HG03025 (cell line): ENCODE results near the gene COL8A1.

Source experiments
- ATAC-seq: cut with Tn5 transposase; IDR thresholded peaks from one replicate; pipeline ENCODE4 v1.9.1; 2021; ENCODE audit warnings: mild to moderate bottlenecking, moderate library complexity; ENCODE audit not compliant: unreplicated experiment, low FRiP score

The COL8A1 gene

DNA sequence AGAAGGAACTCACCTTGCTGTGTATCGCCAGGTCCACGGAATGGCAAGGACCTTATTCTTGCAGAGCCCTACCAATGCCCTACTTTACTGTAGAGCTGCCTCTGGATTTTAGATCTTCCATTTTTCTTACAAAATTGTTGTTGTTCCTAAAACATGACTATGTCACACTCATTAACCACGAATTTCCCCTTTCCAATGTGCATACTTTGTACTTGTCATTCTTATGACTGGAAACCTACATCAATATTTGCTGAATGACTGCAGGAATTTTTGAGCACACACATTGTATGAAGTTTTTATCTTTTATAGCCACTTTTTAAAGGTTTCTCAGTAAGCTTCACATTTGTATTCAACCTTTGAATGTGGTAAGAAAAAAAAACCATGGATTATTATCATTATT is 143.4 kb downstream of the COL8A1 start:
- no peak for ATAC-seq

DNA sequence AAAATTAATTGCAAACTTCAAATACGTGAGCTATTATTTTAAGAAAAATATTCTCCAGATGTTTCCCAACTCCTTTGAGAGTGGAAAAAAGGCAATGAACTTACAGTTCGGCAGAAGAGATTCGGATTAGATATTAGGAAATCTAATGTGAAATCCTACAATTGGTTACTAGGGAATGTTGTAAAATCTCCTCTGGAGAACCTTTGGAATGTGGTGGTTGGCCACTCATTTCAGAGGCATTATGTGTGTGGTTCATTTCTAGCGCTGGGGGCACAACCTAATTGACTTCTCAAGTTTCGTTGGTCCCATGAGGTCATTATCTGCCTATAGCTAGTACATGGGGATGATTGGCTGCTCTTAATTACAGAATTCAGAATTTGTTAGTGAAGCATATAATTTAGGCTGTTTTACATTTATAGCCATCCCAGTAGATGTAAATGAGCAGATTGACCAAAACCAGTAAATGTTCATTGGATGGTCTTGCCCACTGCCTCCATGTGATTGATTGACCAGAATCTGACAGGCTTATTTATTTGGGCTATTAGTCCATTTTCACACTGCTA is 144.7 kb downstream of the COL8A1 start:
- ATAC-seq: no peak

DNA sequence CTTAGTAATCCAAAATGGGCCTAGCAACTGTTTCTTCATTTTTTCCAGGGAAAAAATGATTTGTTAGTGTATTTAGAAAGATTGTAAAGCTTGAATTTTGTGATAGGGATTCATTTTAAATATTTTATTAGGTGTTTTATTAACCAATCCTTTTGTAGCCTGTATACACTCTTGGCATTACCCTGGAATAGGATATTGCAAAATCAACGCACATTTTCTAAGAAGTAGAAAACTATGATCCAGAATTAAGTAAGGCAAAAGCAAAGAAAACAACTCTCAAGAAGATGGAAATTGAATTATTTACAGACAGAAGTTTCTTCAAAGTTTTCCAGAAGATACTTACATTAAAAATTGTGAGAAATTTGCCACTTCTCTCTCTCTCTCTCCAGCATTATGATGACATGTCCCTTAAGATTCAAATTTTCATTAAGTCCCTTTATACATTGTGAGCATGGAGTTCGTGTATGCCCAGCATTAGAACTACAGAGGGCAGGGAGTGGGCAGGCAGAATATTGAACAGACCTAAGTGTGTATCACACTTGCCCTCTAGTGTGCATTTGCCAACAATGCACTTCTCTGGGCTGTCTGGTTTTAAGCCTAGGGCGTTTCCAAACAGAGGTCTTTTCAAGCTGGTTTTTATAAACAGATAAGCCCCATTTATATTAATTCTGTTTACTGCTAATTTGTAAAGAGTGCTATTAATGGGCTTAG is 150.8 kb downstream of the COL8A1 start:
- ATAC-seq: peak; percentile 91

DNA sequence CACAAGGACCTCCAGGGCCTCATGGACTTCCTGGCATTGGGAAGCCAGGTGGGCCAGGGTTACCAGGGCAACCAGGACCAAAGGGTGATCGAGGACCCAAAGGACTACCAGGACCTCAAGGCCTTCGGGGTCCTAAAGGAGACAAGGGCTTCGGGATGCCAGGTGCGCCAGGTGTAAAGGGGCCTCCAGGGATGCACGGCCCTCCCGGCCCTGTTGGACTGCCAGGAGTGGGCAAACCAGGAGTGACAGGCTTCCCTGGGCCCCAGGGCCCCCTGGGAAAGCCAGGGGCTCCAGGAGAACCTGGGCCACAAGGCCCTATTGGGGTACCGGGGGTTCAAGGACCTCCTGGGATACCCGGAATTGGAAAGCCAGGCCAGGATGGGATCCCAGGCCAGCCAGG is 156.1 kb downstream of the COL8A1 start:
- no peak for ATAC-seq

DNA sequence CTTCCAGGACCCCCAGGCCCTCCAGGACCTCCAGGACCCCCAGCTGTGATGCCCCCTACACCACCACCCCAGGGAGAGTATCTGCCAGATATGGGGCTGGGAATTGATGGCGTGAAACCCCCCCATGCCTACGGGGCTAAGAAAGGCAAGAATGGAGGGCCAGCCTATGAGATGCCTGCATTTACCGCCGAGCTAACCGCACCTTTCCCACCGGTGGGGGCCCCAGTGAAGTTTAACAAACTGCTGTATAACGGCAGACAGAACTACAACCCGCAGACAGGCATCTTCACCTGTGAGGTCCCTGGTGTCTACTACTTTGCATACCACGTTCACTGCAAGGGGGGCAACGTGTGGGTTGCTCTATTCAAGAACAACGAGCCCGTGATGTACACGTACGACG is 157.2 kb downstream of the COL8A1 start:
- ATAC-seq: no peak

DNA sequence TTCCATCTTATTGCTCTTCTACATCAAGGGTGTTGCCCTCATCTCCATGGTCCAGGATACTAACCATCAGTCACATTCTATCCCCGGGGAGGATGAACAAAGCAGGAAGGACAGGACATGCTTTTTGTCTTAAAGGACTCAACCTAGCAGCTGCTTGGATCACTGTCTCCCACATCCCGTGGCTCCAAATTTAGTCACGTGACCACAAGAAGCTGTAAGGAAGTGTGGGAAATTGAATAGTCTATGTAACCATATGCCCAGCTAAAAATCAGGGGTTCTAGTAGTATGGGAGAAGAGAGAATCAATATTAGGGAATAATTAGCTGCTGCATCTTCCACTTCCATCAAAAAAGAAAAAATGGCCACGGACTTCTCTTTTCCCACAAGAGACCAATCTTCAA is 161.0 kb downstream of the COL8A1 start:
- ATAC-seq: no peak

DNA sequence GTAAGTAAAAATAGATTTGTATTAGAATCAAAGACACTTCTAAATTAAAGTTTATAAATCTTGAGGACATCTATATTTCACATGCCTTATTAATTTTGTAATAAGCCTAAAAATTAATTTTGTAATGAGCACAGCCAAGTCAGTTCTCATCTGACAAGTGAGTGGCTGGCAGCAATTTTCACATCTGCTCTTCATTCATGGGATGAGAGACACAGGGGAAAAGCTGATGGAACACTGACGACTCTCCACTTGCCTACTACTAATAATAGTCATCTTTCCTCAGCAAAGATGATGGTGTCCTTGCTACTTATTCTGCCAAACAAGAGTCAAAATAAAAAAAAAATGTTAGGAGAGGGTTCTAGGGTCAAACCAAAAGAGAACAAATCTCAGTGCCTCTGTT is 164.9 kb downstream of the COL8A1 start:
- ATAC-seq: no peak

DNA sequence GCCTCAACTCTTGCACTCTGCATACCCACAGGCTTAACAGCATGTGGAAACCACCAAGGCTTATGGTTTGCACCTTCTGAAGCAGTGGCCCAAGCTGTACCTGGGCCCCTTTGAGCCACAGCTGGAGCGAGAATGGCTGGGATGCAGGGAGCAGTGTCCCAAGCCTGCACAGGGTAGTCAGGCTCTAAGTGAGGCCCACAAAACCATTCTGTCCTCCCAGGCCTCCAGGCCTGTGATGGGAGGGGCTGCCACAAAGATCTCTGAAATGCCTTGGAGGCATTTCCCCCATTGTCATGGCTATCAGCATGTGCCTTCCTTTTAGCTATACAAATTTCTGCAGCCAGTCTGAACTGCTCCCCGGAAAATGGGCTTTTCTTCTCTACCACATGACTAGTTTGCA is 166.8 kb downstream of the COL8A1 start:
- ATAC-seq: no peak

DNA sequence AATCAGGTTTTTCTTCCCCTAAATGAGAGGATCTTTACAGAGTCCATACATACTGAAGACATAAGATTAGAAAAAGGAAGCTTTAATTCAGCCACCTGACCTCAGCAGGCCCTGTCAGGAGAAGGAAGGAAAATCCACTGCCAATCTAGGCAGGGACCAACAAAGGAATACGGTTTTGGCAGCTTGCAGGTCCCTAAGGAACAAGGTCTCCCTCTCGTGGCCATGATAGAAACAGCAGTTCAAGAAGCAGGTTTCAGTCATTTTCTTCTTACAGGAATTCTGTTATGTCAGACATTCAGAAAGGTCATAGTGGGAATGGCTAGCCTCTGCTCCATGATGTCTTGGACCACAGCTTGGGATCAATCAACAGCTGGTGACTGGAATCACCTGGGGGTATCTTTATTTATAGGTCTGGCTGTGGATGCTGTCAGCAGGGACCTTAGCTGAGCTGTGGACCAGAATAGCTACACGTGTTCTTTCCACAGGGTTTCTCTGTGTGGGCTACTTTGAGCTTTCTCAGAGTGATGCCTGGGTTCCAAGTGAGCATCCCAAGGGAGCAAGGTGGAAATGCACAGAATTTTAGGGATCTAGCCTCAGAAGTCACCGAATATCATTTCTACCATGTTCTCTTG is 169.9 kb downstream of the COL8A1 start:
- ATAC-seq: peak; percentile 61

DNA sequence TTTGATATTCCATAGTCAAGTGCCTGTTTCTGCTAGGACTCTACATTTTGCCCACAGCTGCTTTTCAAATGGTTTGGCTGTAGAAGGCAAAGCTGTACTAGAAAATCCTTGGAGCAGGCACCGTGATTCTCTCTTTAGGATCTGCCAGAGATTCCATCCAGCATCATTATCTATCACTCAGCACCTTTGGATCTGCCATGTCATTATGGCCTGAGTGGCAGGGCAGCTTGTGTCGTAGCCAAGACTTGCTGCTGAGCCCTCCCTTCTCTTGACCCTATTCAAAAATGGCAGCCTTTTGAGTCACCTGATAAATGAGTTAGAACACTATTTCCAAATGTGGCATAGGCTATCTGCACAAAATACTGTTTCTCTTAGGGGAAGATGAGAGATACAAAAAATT is 171.2 kb downstream of the COL8A1 start:
- no peak for ATAC-seq

DNA sequence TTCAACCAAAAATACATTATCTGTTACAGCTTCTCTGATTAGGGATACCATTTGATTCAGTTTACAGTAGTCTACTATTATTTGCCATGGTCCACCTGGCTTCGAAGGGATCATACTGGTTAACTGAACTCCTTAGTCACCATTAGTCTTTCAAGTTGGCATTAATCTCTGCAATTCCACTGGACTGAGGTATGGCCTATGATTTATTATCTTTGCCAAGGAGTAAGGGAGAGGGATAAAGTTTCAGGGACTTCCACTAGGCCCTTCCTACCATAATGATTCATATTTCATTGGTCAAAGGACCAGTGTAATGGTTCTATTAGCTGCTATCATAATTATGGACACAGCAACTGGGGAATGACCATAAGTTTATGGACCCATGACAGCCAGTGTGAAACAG is 172.0 kb downstream of the COL8A1 start:
- ATAC-seq: no peak

DNA sequence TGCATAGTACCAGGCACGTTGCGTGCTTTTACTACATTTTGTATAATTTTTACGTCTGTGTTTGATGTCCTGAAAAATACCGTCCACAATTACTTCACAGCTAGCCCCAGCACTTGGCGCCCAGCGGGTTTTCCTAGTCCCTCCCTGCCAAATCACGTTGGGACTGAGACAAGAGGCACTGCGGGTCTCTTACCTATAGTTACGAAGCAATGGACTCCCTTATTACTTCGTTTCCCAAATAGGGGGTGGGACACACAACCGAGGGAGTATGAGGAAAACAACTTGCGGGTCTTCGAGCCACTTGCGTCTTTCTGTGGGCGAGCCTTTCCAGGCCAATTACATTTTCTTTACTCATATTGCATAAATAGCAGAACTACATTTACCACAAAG is 178.6 kb downstream of the COL8A1 start:
- ATAC-seq: no peak

DNA sequence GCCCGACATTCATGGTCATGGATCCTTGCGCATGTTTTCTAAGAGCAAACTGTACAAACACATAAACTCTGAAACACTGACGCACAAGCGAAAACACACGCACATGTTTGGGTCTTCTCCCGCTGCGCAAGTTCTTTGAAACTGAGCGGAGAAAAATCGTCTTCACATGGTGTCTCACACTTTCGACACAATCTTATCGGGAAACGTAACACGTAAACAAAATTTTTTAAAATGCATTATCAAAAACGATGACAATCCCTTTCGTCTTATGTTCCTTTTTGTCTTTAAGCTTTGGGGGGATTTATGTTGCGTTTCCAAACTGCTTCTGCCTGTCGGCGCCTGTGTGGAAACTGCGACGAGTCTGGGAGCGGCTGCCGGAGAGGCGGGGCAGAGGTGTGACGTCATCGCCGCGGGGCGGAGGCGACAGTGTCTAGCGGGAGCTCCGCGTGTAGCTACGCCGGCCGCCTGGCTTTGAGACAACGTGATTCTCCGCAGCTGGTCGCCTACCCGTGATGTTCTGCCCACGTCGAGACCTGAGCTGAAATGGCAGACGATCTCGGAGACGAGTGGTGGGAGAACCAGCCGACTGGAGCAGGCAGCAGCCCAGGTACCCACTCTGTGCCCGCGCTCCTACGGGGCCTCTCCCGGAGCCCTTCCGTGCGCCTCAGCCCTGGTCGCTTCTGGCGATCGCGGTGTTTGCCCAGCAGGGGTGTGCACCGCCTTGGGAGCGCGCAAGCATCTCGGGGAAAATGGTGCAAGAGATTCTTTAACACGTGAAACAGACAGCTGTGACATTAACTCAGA is 179.2 kb downstream of the COL8A1 start, which contains the start of gene CMSS1:
Gene CMSS1, plus strand, starts transcription at position 426 of the 804 bp plus-strand sequence.
- peak; percentile 99 for ATAC-seq

DNA sequence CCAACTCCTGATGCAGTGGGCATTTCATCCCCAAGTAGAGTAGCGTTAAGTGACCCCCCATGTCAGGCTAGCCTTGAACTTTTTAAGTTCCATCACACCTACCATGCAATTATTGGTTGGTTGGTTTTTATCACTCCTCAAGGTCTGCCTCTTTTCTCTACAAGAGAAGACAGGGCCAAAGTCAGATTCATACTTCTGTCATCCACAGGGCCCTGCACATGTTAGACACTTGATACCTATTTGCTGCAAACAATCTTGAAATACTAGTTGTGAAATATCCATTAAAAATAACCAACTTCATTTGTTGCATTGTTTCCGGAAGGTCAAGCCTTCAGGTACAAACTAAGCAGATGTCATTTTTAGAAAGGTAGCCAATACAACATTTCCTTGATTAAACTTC is 180.4 kb downstream of the COL8A1 start:
- no peak for ATAC-seq

DNA sequence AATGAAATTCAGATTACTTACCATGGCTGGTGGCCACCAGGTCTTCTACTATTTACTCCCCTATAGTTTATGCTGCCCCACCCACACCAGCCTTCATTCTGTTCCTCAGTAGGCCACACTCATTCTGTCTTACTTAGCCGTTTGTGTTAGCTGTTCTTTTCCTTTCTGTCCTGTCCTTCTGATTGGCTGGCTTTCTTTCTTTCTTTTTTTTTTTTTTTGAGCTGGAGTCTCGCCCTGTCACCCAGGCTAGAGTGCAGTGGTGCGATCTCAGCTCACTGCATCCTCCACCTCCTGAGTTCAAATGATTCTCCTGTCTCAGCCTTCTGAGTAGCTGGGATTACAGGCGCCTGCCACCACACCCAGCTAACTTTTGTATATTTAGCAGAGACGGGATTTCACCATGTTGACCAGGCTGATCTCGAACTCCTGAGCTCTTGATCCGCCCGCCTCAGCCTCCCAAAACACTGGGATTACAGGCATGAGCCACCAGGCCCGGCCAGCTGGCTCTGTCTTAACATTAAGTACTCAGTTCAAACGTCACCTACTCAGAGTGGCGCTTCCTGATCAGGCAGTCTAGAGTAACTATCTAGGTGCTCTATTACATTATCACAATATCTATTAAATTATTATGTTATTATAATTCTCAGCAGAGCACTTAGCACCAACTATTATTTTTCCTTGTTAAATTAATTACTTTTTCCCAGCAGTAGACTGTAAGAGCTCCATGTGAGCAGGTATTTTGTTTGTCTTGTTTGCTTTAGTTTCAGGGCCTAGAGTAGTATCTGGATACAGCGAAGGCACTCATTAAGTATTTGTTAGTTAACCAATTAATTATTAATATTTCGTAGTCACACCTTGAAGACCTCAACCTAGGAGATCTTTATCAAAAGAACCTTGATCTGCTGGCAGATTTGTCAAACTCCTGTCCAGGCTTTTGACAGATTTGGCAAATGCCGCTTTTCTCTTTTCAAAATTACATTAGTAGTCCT is 185.6 kb downstream of the COL8A1 start:
- no peak for ATAC-seq

DNA sequence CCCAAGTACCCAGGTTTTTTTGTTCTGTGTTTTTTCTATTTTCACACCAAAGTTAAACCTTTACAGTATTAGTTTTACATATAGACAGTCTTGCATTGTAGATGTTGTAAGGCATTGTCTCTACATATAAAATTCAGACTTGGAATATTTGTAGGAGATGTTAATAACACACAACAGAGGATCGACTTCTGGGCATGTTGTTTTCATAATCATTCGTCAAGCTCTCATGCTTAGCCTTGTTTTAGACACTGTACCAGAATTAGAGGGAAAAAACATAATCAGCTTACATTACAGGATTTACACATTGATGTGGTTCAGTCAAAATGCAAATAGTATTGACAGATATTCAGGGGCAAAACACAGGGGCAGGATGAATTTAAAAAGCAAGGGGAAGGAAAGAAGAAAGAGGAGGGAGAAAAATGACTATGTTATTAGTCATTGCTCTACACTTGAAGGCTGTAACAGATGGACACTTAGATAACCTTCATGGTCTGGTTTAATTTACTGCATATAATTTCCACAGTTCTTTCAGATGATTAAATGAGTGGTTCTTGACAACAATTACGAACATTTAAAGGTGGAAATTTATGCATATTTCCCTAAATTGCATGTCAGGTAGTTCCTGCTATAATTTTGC is 186.7 kb downstream of the COL8A1 start:
- ATAC-seq: no peak

DNA sequence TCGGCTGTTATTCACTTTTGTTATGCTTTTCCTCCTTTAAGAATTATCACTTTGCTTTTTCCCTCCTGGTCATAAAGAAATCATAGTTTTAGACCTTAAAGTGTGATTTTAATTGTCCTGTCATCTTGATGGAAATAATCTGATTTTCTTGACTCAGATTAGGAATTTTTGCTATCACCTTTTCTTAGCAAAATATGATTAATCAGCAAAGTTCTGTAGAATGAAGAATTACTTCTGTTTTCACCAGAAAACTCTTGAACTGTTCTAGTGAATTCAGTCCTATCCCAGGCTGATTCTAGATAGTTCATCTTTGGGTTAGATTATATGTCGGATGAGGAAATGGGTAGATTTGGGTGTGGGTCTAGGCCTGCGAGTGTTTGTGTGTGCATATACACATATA is 191.4 kb downstream of the COL8A1 start:
- no peak for ATAC-seq

DNA sequence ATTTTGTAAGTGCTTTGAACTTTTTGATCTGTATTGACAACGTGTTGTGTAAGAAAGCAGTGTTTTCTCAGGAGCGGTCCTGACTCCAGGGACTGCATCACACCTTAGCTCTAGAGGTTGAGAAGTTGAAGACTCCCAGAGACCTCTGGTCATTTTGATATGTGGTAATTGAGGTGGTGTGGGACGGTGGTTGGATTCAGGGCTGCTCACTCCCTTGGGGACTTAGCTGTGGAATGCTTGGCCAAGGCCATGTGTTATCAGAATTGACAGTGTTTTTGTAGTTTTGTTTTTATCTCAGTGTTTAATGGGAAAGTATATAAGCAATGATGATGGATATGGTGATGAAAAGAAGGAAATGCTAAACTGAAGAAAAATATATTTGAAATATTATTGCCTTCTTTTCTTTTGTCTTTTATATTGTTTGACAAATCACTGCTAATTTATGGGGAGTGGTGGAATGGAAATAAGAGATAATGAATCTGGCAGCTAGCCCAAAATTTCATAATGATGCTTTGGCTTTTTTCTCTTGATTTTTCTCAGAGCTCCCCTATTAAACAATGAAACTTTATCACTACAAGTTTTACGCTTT is 195.3 kb downstream of the COL8A1 start:
- ATAC-seq: no peak
